ENCODE measurements around the gene LCTL. TPM values are rescaled to one million over a fixed set of nuclear protein-coding genes. Genes with fewer than 3 reads are reported as not detected.

LCTL gene
- total RNA-seq, 4 donors from 2014 or later: not detected

GRCh38 chr15:66572146-66572545 lies 6.3 kb upstream of the LCTL start:
- Histone ChIP-seq H3K4me3 (no peak overlapping the region), H3K4me1 (no peaks in the 10 kb centered on the region), H3K9me3 (no peaks in the 10 kb centered on the region), H3K27ac (no peak overlapping the region), H3K27me3 (no peaks in the 10 kb centered on the region), H3K36me3 (no peaks in the 10 kb centered on the region)
- no peak for ATAC-seq
- in situ Hi-C loops (cut with MboI; ENCODE audit: low sequenced_read_pairs in 4 of 4) (no loop called here), intact Hi-C loops (cut with DNase I; ENCODE audit: low total_unique reads) (no loop called here)
- TF ChIP-seq POLR2A (IDR thresholded peaks at IDR 0.05) (no peak), CTCF (IDR thresholded peaks at IDR 0.05 in 4 of 5, conservative IDR thresholded peaks at IDR 0.05 in 1 of 5) (no peak)
- DNase-seq: no peak

GRCh38 chr15:66570842-66571478 lies 5.2 kb upstream of the LCTL start:
- no peak for ATAC-seq
- intact Hi-C loops (cut with DNase I; ENCODE audit: low total_unique reads) (no loop called here), in situ Hi-C loops (cut with MboI; ENCODE audit: low sequenced_read_pairs in 4 of 4) (no loop called here)
- Histone ChIP-seq H3K36me3 (no peaks in the 10 kb centered on the region), H3K27ac (no peak overlapping the region), H3K4me1 (no peaks in the 10 kb centered on the region), H3K9me3 (no peaks in the 10 kb centered on the region), H3K4me3 (no peak overlapping the region), H3K27me3 (peaks cover 0 to 3% (median 0%) of the 10 kb centered on the region in 3 donors)
- TF ChIP-seq POLR2A (IDR thresholded peaks at IDR 0.05) (no peak), CTCF (IDR thresholded peaks at IDR 0.05 in 4 of 5, conservative IDR thresholded peaks at IDR 0.05 in 1 of 5) (no peak)
- DNase-seq: no peak

GRCh38 chr15:66570327-66570726 lies 4.5 kb upstream of the LCTL start:
- intact Hi-C loops (cut with DNase I; ENCODE audit: low total_unique reads): no loop called here
- Histone ChIP-seq H3K9me3 (no peaks in the 10 kb centered on the region), H3K27ac (no peak overlapping the region), H3K4me1 (no peaks in the 10 kb centered on the region), H3K4me3 (no peak overlapping the region), H3K36me3 (no peaks in the 10 kb centered on the region), H3K27me3 (peaks cover 0 to 3% (median 0%) of the 10 kb centered on the region in 3 donors)
- no peak for DNase-seq
- TF ChIP-seq POLR2A (IDR thresholded peaks at IDR 0.05) (no peak), CTCF (IDR thresholded peaks at IDR 0.05 in 4 of 5, conservative IDR thresholded peaks at IDR 0.05 in 1 of 5) (no peak)
- in situ Hi-C loops (cut with MboI; ENCODE audit: low sequenced_read_pairs in 4 of 4): no loop called here
- ATAC-seq: no peak

GRCh38 chr15:66569461-66570137 lies 3.8 kb upstream of the LCTL start:
- Histone ChIP-seq H3K4me1 (no peaks in the 10 kb centered on the region), H3K9me3 (no peaks in the 10 kb centered on the region), H3K27ac (no peak overlapping the region), H3K4me3 (no peak overlapping the region), H3K36me3 (no peaks in the 10 kb centered on the region), H3K27me3 (peaks cover 0 to 3% (median 0%) of the 10 kb centered on the region in 3 donors)
- DNase-seq: no peak
- in situ Hi-C loops (cut with MboI; ENCODE audit: low sequenced_read_pairs in 4 of 4): no loop called here
- no peak for ATAC-seq
- intact Hi-C loops (cut with DNase I; ENCODE audit: low total_unique reads): no loop called here
- no peak for TF ChIP-seq CTCF (IDR thresholded peaks at IDR 0.05 in 4 of 5, conservative IDR thresholded peaks at IDR 0.05 in 1 of 5)
- no peak for TF ChIP-seq POLR2A (IDR thresholded peaks at IDR 0.05)

Measured in gastrocnemius medialis (tissue), 4 donors.